Ishikawa (cell line): ENCODE data around the gene ZC3H14.

ENCODE experiments used
- CEBPB ChIP-seq: IDR thresholded peaks from 2 replicates; pipeline ENCODE4 v1.6.1; 2012
- CREB1 ChIP-seq: IDR thresholded peaks from 2 replicates; pipeline ENCODE4 v1.6.1; 2012; ENCODE audit warnings: low read depth
- EGR1 ChIP-seq: IDR thresholded peaks from 2 replicates; pipeline ENCODE4 v1.6.1; 2012
- EP300 ChIP-seq: IDR thresholded peaks from 2 replicates; pipeline ENCODE4 v1.6.1; 2012; ENCODE audit warnings: borderline replicate concordance
- FOXM1 ChIP-seq: IDR thresholded peaks from 2 replicates; pipeline ENCODE4 v1.6.1; 2012; ENCODE audit warnings: low read depth, borderline replicate concordance
- NFIC ChIP-seq: IDR thresholded peaks from 2 replicates; pipeline ENCODE4 v1.6.1; 2012
- RAD21 ChIP-seq: IDR thresholded peaks from 2 replicates; pipeline ENCODE4 v1.6.1; 2012; ENCODE audit warnings: low read depth
- REST ChIP-seq: IDR thresholded peaks from 2 replicates; pipeline ENCODE4 v1.6.1; 2012; ENCODE audit warnings: low read depth, mild to moderate bottlenecking
- TAF1 ChIP-seq: IDR thresholded peaks from 2 replicates; pipeline ENCODE4 v1.6.1; 2012; ENCODE audit warnings: low read depth, mild to moderate bottlenecking
- TCF12 ChIP-seq: IDR thresholded peaks from 2 replicates; pipeline ENCODE4 v1.6.1; 2012; ENCODE audit warnings: low read depth
- TEAD4 ChIP-seq: IDR thresholded peaks from 2 replicates; pipeline ENCODE4 v1.6.1; 2012
- USF1 ChIP-seq: IDR thresholded peaks from 2 replicates; pipeline ENCODE4 v1.6.1; 2012
- YY1 ChIP-seq: IDR thresholded peaks from 2 replicates; pipeline ENCODE4 v1.6.1; 2012; ENCODE audit warnings: low read depth
- ZBTB7A ChIP-seq: IDR thresholded peaks from 2 replicates; pipeline ENCODE4 v1.6.1; 2012; ENCODE audit warnings: low read depth
- TF ChIP-seq, protein P1 (sequence below): IDR thresholded peaks from 2 replicates; pipeline ENCODE4 v1.6.1; 2012

The ZC3H14 gene

GRCh38 chr14:88576222-88576621 lies 13.4 kb downstream of the ZC3H14 start:
- no peak for TF ChIP-seq EP300
- TF ChIP-seq, protein P1, sequence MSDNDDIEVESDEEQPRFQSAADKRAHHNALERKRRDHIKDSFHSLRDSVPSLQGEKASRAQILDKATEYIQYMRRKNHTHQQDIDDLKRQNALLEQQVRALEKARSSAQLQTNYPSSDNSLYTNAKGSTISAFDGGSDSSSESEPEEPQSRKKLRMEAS, result no peak
- no peak for TF ChIP-seq YY1

- TF ChIP-seq TCF12 (no peak), RAD21 (no peak), NFIC (no peak), TEAD4 (no peak), EP300 (no peak), USF1 (no peak), TAF1 (no peak), ZBTB7A (no peak), CREB1 (no peak), CEBPB (no peak), FOXM1 (no peak), EGR1 (no peak), REST (no peak), YY1 (no peak)
- TF ChIP-seq, protein P1, result no peak
These were observed 21.6 kb downstream of the ZC3H14 start for GRCh38 chr14:88584451-88584850.

- no peak for TF ChIP-seq CEBPB
- no peak for TF ChIP-seq TAF1
- TF ChIP-seq EP300, result no peak
- no peak for TF ChIP-seq USF1
- TF ChIP-seq REST, result no peak
- TF ChIP-seq ZBTB7A, result no peak
- TF ChIP-seq, protein P1, result no peak
- no peak for TF ChIP-seq CREB1
These were observed 25.2 kb downstream of the ZC3H14 start for GRCh38 chr14:88588081-88588480.

GRCh38 chr14:88590173-88590572 lies 27.3 kb downstream of the ZC3H14 start:
- TF ChIP-seq CREB1 (no peak), YY1 (no peak), REST (no peak), TCF12 (no peak), FOXM1 (no peak), CEBPB (no peak), USF1 (no peak), TAF1 (no peak), TEAD4 (no peak), RAD21 (no peak), NFIC (no peak), EGR1 (no peak), ZBTB7A (no peak), EP300 (no peak)
- TF ChIP-seq, protein P1, result no peak
